WTC11 (cell line): Measurements from ENCODE around the gene SEC22C. TPM values are rescaled to one million over a fixed set of nuclear protein-coding genes. Genes with fewer than 3 reads are reported as not detected.

ENCODE experiments used
- ATF3 ChIP-seq: sonication (generic); formaldehyde crosslinking; conservative IDR thresholded peaks from 2 replicates; pipeline ENCODE4 v1.8.1; 2022; ENCODE audit warnings: mild to moderate bottlenecking, missing genetic modification reagents
- CBFB ChIP-seq: sonication (generic); formaldehyde crosslinking; IDR thresholded peaks from 2 replicates; pipeline ENCODE4 v1.8.1; 2022; ENCODE audit warnings: mild to moderate bottlenecking, low read depth, missing genetic modification reagents
- CDX4 ChIP-seq: fragments of 250-450 bp; sonication (Bioruptor Pico); IDR thresholded peaks from 2 replicates; pipeline ENCODE4 v1.9.0; 2021; ENCODE audit warnings: moderate library complexity, mild to moderate bottlenecking, inconsistent platforms, borderline replicate concordance
- CREB1 ChIP-seq: sonication (generic); formaldehyde crosslinking; IDR thresholded peaks from 2 replicates; pipeline ENCODE4 v1.8.0; 2023; ENCODE audit warnings: mild to moderate bottlenecking, missing genetic modification reagents
- CREM ChIP-seq: sonication (generic); formaldehyde crosslinking; IDR thresholded peaks from 2 replicates; pipeline ENCODE4 v1.8.1; 2022; ENCODE audit warnings: mild to moderate bottlenecking, missing genetic modification reagents, moderate library complexity
- E2F5 ChIP-seq: sonication (generic); formaldehyde crosslinking; IDR thresholded peaks from 2 replicates; pipeline ENCODE4 v1.8.1; 2022; ENCODE audit warnings: mild to moderate bottlenecking, moderate library complexity, missing genetic modification reagents
- ELF4 ChIP-seq: sonication (generic); formaldehyde crosslinking; IDR thresholded peaks from 2 replicates; pipeline ENCODE4 v1.8.1; 2022; ENCODE audit warnings: low read depth, mild to moderate bottlenecking, moderate library complexity, missing genetic modification reagents
- EMX1 ChIP-seq: fragments of 250-450 bp; sonication (Bioruptor Pico); IDR thresholded peaks from 2 replicates; pipeline ENCODE4 v1.8.0; 2021; ENCODE audit warnings: mild to moderate bottlenecking
- ERG ChIP-seq: fragments of 250-450 bp; sonication (Bioruptor Pico); IDR thresholded peaks from 2 replicates; pipeline ENCODE4 v1.8.0; 2021; ENCODE audit warnings: mild to moderate bottlenecking
- FOXP1 ChIP-seq: sonication (generic); formaldehyde crosslinking; IDR thresholded peaks from 2 replicates; pipeline ENCODE4 v1.8.0; 2022; ENCODE audit warnings: missing genetic modification reagents, mild to moderate bottlenecking, moderate library complexity, borderline replicate concordance
- GRHL2 ChIP-seq: fragments of 250-450 bp; sonication (Bioruptor Pico); IDR thresholded peaks from 2 replicates; pipeline ENCODE4 v1.8.0; 2022; ENCODE audit warnings: mild to moderate bottlenecking, moderate library complexity; ENCODE audit not compliant: insufficient replicate concordance, severe bottlenecking
- HMGA2 ChIP-seq: fragments of 250-450 bp; sonication (Bioruptor Pico); IDR thresholded peaks from 2 replicates; pipeline ENCODE4 v1.4.0; 2021; ENCODE audit warnings: mild to moderate bottlenecking, moderate library complexity
- IRF1 ChIP-seq: sonication (generic); formaldehyde crosslinking; IDR thresholded peaks from 2 replicates; pipeline ENCODE4 v1.8.0; 2023; ENCODE audit warnings: missing genetic modification reagents
- KAT7 ChIP-seq: sonication (generic); formaldehyde crosslinking; IDR thresholded peaks from 2 replicates; pipeline ENCODE4 v1.8.1; 2023; ENCODE audit warnings: missing genetic modification reagents, mild to moderate bottlenecking, borderline replicate concordance
- MXD4 ChIP-seq: fragments of 250-450 bp; sonication (Bioruptor Pico); IDR thresholded peaks from 2 replicates; pipeline ENCODE4 v1.8.0; 2021; ENCODE audit warnings: mild to moderate bottlenecking, moderate library complexity, borderline replicate concordance
- MYBL2 ChIP-seq: sonication (generic); formaldehyde crosslinking; IDR thresholded peaks from 2 replicates; pipeline ENCODE4 v1.8.1; 2023; ENCODE audit warnings: mild to moderate bottlenecking, moderate library complexity, missing genetic modification reagents
- SP1 ChIP-seq: sonication (generic); formaldehyde crosslinking; conservative IDR thresholded peaks from 2 replicates; pipeline ENCODE4 v1.8.1; 2022; ENCODE audit warnings: missing genetic modification reagents
- TEAD1 ChIP-seq: sonication (generic); formaldehyde crosslinking; IDR thresholded peaks from 2 replicates; pipeline ENCODE4 v1.8.0; 2022; ENCODE audit warnings: mild to moderate bottlenecking, missing genetic modification reagents
- ZBTB21 ChIP-seq: sonication (generic); formaldehyde crosslinking; IDR thresholded peaks from 2 replicates; pipeline ENCODE4 v1.8.1; 2023; ENCODE audit warnings: mild to moderate bottlenecking, missing genetic modification reagents, borderline replicate concordance
- ZNF121 ChIP-seq: sonication (generic); formaldehyde crosslinking; IDR thresholded peaks from 2 replicates; pipeline ENCODE4 v1.8.0; 2023; ENCODE audit warnings: missing genetic modification reagents
- ZNF219 ChIP-seq: sonication (generic); formaldehyde crosslinking; IDR thresholded peaks from 2 replicates; pipeline ENCODE4 v1.8.0; 2023; ENCODE audit warnings: missing genetic modification reagents, mild to moderate bottlenecking, borderline replicate concordance
- ZNF317 ChIP-seq: sonication (generic); formaldehyde crosslinking; IDR thresholded peaks from 2 replicates; pipeline ENCODE4 v1.8.1; 2023; ENCODE audit warnings: low read depth, mild to moderate bottlenecking, moderate library complexity, missing genetic modification reagents, borderline replicate concordance
- ZNF671 ChIP-seq: fragments of 250-450 bp; sonication (Bioruptor Pico); IDR thresholded peaks from 2 replicates; pipeline ENCODE4 v1.8.0; 2021; ENCODE audit warnings: mild to moderate bottlenecking
- ZSCAN18 ChIP-seq: fragments of 250-450 bp; sonication (Bioruptor Pico); IDR thresholded peaks from 2 replicates; pipeline ENCODE4 v2.1.2; 2022; ENCODE audit warnings: mild to moderate bottlenecking, moderate library complexity
- total RNA-seq: library from RNA; stranded (reverse); gene quantifications from 3 replicates; pipeline ENCODE4 v1.2.3, GENCODE V29; 2021
- TF ChIP-seq, protein P1 (sequence below): sonication (generic); formaldehyde crosslinking; IDR thresholded peaks from 2 replicates; pipeline ENCODE4 v1.8.1; 2023; ENCODE audit warnings: mild to moderate bottlenecking, moderate library complexity, missing genetic modification reagents
- TF ChIP-seq, protein P2 (sequence below): sonication (generic); formaldehyde crosslinking; IDR thresholded peaks from 2 replicates; pipeline ENCODE4 v1.8.0; 2023; ENCODE audit warnings: missing genetic modification reagents, mild to moderate bottlenecking, borderline replicate concordance

The SEC22C gene
- total RNA-seq, 1 experiment from 2014 or later = 37.0 TPM

DNA sequence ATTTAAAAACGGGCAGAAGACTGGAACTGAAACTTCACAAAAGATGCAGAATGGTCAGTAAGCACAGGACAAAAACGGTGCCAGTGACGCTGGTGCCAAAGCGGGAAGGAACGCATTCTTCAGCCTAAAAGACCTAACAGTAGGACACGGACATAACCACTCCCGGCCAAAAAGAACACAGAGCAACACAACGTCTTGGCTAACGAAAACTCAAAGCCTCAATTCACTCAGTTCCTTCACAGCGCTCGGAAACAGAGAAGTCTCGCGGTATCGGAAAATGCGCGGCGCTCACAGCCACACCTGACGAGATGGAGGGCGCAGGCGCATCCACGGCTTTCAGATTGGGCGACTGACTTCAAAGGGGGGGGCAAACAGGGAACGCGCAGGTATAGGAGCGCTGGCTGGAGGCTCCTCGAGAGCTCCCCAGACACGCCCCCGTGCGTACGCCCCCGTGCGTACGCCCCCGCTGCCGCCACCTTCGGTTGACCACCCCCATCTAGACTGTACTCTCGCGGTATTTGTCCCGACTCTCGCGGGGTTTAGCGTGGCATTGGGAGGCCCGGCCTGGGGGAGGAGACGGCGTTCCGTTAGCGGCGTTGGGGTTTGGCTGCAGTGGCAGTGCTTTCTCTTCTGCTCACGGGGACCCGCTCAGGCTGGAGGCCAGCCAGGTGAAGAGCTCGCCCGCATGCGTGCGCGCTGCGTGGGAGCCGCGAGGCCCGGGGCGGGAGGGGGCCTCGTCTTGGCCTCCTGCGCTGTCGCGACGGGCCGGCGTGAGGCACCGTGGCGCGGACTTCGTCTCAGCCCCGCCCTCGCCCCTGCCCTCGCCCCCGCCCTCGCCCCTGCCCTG is 18.6 kb upstream of the SEC22C start, which contains the start of gene NKTR (continued):
- TF ChIP-seq MYBL2 (peak; percentile 80; the same call in 1 of the 2 replicates), IRF1 (CRISPR knock-in tag) (0 out of 2 replicates have a peak, but pooled peaks have one; percentile 35), HMGA2 (CRISPR knock-in tag) (no peak), E2F5 (CRISPR knock-in tag) (no peak), ZBTB21 (no peak), ZNF671 (CRISPR knock-in tag) (no peak), ZNF121 (CRISPR knock-in tag) (no peak), SP1 (CRISPR knock-in tag) (peak; percentile 85), CREB1 (CRISPR knock-in tag) (no peak), ZNF317 (CRISPR knock-in tag) (no peak), CBFB (CRISPR knock-in tag) (no peak), CDX4 (CRISPR knock-in tag) (no peak), EMX1 (CRISPR knock-in tag) (no peak), GRHL2 (no peak), ZNF219 (CRISPR knock-in tag) (no peak), ERG (no peak), KAT7 (no peak), TEAD1 (no peak; the same call in 1 of the 2 replicates), FOXP1 (CRISPR knock-in tag) (peak; percentile 83; the same call in 1 of the 2 replicates), ZSCAN18 (CRISPR knock-in tag) (no peak), MXD4 (CRISPR knock-in tag) (no peak), ATF3 (CRISPR knock-in tag) (0 out of 2 replicates have a peak, but pooled peaks have one; percentile 11), CREM (peak; percentile 67; the same call in 1 of the 2 replicates), ELF4 (no peak)
- TF ChIP-seq, protein P1, sequence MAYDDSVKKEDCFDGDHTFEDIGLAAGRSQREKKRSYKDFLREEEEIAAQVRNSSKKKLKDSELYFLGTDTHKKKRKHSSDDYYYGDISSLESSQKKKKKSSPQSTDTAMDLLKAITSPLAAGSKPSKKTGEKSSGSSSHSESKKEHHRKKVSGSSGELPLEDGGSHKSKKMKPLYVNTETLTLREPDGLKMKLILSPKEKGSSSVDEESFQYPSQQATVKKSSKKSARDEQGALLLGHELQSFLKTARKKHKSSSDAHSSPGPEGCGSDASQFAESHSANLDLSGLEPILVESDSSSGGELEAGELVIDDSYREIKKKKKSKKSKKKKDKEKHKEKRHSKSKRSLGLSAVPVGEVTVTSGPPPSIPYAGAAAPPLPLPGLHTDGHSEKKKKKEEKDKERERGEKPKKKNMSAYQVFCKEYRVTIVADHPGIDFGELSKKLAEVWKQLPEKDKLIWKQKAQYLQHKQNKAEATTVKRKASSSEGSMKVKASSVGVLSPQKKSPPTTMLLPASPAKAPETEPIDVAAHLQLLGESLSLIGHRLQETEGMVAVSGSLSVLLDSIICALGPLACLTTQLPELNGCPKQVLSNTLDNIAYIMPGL = peak; percentile 76
- TF ChIP-seq, protein P2, sequence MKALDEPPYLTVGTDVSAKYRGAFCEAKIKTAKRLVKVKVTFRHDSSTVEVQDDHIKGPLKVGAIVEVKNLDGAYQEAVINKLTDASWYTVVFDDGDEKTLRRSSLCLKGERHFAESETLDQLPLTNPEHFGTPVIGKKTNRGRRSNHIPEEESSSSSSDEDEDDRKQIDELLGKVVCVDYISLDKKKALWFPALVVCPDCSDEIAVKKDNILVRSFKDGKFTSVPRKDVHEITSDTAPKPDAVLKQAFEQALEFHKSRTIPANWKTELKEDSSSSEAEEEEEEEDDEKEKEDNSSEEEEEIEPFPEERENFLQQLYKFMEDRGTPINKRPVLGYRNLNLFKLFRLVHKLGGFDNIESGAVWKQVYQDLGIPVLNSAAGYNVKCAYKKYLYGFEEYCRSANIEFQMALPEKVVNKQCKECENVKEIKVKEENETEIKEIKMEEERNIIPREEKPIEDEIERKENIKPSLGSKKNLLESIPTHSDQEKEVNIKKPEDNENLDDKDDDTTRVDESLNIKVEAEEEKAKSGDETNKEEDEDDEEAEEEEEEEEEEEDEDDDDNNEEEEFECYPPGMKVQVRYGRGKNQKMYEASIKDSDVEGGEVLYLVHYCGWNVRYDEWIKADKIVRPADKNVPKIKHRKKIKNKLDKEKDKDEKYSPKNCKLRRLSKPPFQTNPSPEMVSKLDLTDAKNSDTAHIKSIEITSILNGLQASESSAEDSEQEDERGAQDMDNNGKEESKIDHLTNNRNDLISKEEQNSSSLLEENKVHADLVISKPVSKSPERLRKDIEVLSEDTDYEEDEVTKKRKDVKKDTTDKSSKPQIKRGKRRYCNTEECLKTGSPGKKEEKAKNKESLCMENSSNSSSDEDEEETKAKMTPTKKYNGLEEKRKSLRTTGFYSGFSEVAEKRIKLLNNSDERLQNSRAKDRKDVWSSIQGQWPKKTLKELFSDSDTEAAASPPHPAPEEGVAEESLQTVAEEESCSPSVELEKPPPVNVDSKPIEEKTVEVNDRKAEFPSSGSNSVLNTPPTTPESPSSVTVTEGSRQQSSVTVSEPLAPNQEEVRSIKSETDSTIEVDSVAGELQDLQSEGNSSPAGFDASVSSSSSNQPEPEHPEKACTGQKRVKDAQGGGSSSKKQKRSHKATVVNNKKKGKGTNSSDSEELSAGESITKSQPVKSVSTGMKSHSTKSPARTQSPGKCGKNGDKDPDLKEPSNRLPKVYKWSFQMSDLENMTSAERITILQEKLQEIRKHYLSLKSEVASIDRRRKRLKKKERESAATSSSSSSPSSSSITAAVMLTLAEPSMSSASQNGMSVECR (CRISPR knock-in tag) = peak; percentile 45; the same call in 1 of the 2 replicates
